NCI-H2107 treated with DMSO at 0.1 percent for 48 hours (cell line): ENCODE measurements around the gene LIMS3.
"Not testable (repeated sequence)": the region's sequence is repeated elsewhere in the genome, so short reads cannot be mapped to it uniquely, and the experiment has no call there.

Experiments used
- DNase-seq: peaks from one replicate; lab custom pipeline; 2025; ENCODE audit not compliant: unreplicated experiment; lab: John Stamatoyannopoulos, UW

The LIMS3 gene

GRCh38 chr2:109898462-109899336 is at the start of gene LIMS3:
TSS of gene LIMS3 (plus strand) at chr2:109898688. CDS start at chr2:109898729, 41 bp downstream.
- DNase-seq = not testable (repeated sequence)

GRCh38 chr2:109871129-109871751 is 27.2 kb upstream of the LIMS3 start:
- not testable (repeated sequence) for DNase-seq

DNA sequence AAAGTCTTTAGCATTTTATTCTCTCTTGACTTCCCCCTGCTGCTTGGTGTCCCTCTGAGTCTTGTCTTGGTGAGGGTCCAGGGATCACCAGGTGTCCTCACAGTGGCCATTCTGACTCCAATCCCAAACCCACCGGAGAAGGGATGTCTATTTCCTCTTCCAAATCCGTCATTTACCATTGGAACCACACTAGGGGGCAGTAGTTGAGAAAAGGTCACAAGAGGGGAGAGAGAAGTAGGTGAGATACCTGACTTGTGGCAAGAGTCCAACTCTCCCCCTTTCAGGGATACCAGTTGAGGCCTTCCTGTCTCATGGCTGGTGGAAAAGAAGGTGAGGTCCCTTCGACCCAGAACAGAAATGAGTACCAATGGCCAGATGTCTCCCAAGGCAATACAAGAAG is 21.9 kb upstream of the LIMS3 start:
- DNase-seq = not testable (repeated sequence)

- DNase-seq = not testable (repeated sequence)
Observed at GRCh38 chr2:109882112-109882511, 16.4 kb upstream of the LIMS3 start.

GRCh38 chr2:109888414-109888813 is 10.1 kb upstream of the LIMS3 start:
- DNase-seq = not testable (repeated sequence)

GRCh38 chr2:109889909-109890308 is 8.6 kb upstream of the LIMS3 start:
- not testable (repeated sequence) for DNase-seq

DNA sequence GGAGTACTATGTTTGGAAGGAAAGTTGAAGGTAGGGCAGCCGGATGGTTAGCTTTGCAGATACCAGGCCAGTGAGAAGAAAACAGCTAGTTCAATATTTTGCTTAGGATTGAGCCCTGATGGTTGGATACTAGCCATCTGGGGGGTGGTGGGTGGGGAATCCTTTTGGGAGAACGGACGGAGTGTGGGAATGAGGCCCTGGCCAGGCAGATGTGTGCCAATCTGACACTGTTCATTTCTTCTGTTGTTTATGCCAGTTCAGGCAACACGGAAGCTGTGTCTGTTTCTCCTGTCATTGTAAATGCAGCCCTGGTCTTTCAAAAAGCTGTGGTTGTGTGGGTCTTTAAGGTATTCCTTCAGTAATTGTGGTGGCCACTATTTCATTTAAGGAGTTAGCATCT is 7.5 kb upstream of the LIMS3 start:
- DNase-seq = not testable (repeated sequence)

DNA sequence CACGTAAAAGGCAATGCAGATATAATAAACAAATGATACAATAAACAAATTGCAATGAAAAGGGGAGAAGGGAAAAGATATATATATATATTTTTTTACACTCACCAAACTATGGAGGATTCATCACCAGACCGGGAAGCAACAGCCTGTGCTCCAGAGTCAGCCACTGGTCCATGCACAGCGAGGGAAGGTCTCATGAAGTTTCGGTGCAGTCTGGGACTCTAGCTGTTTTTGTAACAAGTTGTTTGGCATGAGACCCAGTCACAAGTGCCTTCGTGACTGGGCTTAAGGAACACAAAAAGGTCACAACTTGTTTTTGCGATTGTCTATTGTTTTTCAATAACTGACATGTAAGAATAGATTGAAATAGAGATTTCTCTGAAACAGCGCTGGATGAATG is 4.8 kb upstream of the LIMS3 start:
- not testable (repeated sequence) for DNase-seq

DNA sequence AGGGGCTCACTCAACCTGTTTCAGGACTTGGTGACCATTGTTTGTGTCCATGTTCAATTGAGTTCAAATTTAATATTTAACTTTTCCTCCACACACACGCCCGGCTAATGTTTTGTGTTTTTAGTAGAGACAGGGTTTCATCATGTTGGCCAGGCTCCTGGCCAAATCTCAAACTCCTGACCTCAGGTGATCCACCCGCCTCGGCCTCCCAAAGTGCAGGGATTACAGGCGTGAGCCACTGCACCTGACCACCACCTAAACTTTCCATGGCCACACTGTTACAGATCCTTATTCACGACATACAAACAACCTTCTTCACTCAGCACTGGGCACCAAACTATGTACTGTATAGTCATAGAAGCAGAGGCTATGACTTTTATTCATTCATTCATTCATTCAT is 4.3 kb upstream of the LIMS3 start:
- not testable (repeated sequence) for DNase-seq

GRCh38 chr2:109895090-109895869 is 3.2 kb upstream of the LIMS3 start:
- not testable (repeated sequence) for DNase-seq

DNA sequence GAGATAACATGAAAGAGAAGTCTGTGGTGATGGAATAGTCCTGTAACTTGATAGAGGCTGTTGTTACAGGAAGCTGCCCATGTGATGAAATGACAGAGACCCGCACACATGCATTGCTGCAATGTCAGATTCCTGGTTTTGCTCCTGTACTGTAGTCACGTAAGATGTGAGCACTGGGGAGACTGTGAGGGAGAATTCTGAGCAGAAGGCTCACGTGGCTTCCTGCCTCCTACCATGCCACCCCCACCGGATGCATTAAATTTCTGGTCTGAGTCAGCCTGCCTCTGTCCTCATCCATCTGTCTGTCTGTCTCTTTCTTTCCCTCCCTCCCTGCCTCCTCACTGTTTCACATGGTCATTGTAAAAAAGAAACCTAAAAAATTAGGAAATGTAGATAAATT is 2.3 kb upstream of the LIMS3 start:
- not testable (repeated sequence) for DNase-seq

DNA sequence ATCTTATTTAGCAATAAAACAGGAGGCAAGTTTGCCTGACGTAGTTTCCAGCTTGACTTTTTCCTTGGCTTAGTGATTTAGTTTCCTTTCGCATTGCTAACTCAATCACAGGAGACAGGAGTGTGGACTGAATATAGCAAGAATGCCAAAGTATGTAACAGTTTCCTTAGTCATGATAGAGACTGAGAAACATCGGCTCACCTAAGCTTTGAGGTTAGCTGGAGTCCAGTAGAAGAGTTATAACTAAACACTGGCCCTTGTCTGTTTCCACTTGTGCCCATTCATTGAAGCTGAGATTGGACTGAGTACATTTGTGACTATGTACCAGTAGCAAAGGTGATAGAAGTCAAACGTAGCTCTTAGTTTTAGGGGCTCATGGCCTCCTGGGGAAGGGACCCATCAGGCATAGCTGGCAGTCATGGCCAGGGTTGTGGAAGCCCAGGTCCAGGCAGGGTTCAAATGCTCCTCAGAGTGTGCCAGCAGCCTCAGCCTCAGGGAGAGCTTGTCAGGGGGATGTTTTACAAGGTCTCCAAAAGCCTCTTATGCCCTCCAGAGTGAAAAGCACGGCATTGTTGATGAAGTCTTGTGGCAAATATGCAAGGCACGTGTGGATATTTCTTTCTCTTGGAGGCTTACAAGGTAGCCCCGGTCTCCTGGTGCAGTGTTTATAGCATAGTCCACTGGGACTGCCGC is 573 bp upstream of the LIMS3 start:
- DNase-seq = not testable (repeated sequence)

DNA sequence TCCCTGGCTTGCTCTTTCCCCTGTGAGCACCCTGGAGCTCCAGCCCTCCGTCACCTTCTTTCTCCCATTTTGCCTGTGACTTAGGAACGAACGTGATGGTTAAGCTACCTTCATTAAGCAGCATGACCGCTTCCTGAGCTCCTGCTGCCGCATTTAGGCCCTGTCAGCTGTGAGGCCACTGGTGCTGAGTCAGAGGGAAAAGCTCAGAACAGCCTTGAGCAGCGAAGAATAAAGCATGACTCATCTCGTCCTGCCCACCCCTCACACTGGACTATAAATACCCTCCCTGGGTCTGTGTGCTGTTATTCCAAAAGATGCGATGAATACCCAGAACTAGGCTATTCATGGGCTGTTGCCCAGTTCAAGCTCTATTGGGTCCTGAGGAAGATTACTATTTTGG is 7.3 kb downstream of the LIMS3 start:
- not testable (repeated sequence) for DNase-seq

GRCh38 chr2:109908626-109909025 is 10.1 kb downstream of the LIMS3 start:
- DNase-seq = not testable (repeated sequence)

GRCh38 chr2:109910789-109911188 is 12.3 kb downstream of the LIMS3 start:
- not testable (repeated sequence) for DNase-seq

- not testable (repeated sequence) for DNase-seq
Observed at GRCh38 chr2:109913911-109914310, 15.4 kb downstream of the LIMS3 start.

- not testable (repeated sequence) for DNase-seq
Observed at GRCh38 chr2:109914552-109914951, 16.1 kb downstream of the LIMS3 start.

- DNase-seq = not testable (repeated sequence)
Observed at GRCh38 chr2:109915830-109916229, 17.3 kb downstream of the LIMS3 start.

- not testable (repeated sequence) for DNase-seq
Observed at GRCh38 chr2:109920162-109920561, 21.7 kb downstream of the LIMS3 start.

- not testable (repeated sequence) for DNase-seq
Observed at GRCh38 chr2:109921543-109922384, 23.3 kb downstream of the LIMS3 start.
